Heart right ventricle (tissue), 16 donors: ENCODE measurements around the gene EFHD2. TPM values are rescaled to one million over a fixed set of nuclear protein-coding genes. Genes with fewer than 3 reads are reported as not detected.
A peak's percentile ranks its signal among the peaks of the same experiment; 100 is the strongest.
"Not testable (repeated sequence)": the region's sequence is repeated elsewhere in the genome, so short reads cannot be mapped to it uniquely, and the experiment has no call there.

Source experiments
- ATAC-seq, 8 donors: fragments of 200-7000 bp; cut with Tn5 transposase; one replicate each; pipeline ENCODE4 v1.9.1; 2020; ENCODE audit warnings: mild to moderate bottlenecking in 8 of 8, moderate library complexity in 8 of 8, moderate number of reproducible peaks in 1 of 8
- DNase-seq, 2 donors: peaks; one replicate each; pipeline ENCODE4 v3.0.0-alpha.2; 2020
- H3K27ac ChIP-seq, 10 donors: fragments of 200-600 bp; sonication (generic) in 2 of 10; one replicate each; pipeline versions ENCODE4 v1.5.0 to v1.8.0; 2020 to 2022; ENCODE audit warnings: mild to moderate bottlenecking in 3 of 10
- H3K27me3 ChIP-seq, 7 donors: fragments of 200-600 bp; one replicate each; pipeline ENCODE4 v1.8.0; 2021 to 2022; ENCODE audit warnings: mild to moderate bottlenecking in 2 of 7
- H3K36me3 ChIP-seq, 9 donors: fragments of 200-600 bp; sonication (generic) in 1 of 9; one replicate each; pipeline versions ENCODE4 v1.5.0 to v1.8.0; 2020 to 2022; ENCODE audit warnings: mild to moderate bottlenecking in 2 of 9
- H3K4me1 ChIP-seq, 9 donors: fragments of 200-600 bp; sonication (generic) in 1 of 9; one replicate each; pipeline versions ENCODE4 v1.5.0 to v1.8.0; 2020 to 2022; ENCODE audit warnings: mild to moderate bottlenecking in 4 of 9
- H3K4me3 ChIP-seq, 10 donors: fragments of 200-600 bp; sonication (generic) in 2 of 10; one replicate each; pipeline versions ENCODE4 v1.5.0 to v1.8.0; 2020 to 2022; ENCODE audit warnings: mild to moderate bottlenecking in 7 of 10, moderate library complexity in 2 of 10
- H3K9me3 ChIP-seq, 11 donors: fragments of 200-600 bp in 10 of 11; sonication (generic) in 2 of 11; one replicate each; pipeline versions ENCODE4 v1.5.0 to v1.8.0; 2013 to 2022; ENCODE audit warnings: mild to moderate bottlenecking in 2 of 11, control low read depth in 1 of 11, moderate library complexity in 1 of 11
- CTCF ChIP-seq, 9 donors: fragments of 200-600 bp; sonication (generic) in 2 of 9; IDR thresholded peaks; one replicate each; pipeline versions ENCODE4 v1.5.0 to v1.8.0; 2021 to 2022; ENCODE audit warnings: antibody characterized with exemption in 9 of 9, mild to moderate bottlenecking in 5 of 9, moderate library complexity in 1 of 9
- WGBS, 2 donors: extraction: QIAGEN DNeasy Blood & Tissue Kit; methylation state at CpG; one replicate each; pipeline ENCODE4 v1.1.7; 2013; ENCODE audit warnings: inconsistent platforms in 1 of 2; 5-methylcytosine and 5-hydroxymethylcytosine counted together
- intact Hi-C, 10 donors: fragments of 100-400 bp; cut with DNase I; formaldehyde crosslinking; loops; one replicate each; pipeline versions ENCODE4 v1.11.1 to v1.14.2; 2022
- polyA plus RNA-seq, 2 donors: library from polyadenylated mRNA; stranded (reverse); fragments of 200-250 nt; gene quantifications; one replicate each; pipeline ENCODE4 v1.2.3, GENCODE V29; 2013
- total RNA-seq, 10 donors: library from RNA; stranded (reverse); fragmentation: NEBNext Ultra II Directional in 3 of 10; extraction: Animal tissue kit (Norgen Biotek cat#: 25700) in 3 of 10; gene quantifications; one replicate each; pipeline versions ENCODE4 v1.2.1 to v1.2.4, GENCODE V29; 2021 to 2023
- donor health status: Arrhythmogenic right ventricular cardiomyopathy.
- donor health status: ischemic (EF 13 %, LVEDD 7.1; RV severe dilation, severe dysfunction).
- donor health status: healthy with polysubstance abuse.
- donor health status: DM: no; HTN: yes; CAD: no.
- donor health status: DM: no; HTN: no; CAD: no.
- donor health status: ischemic (EF 25% LVEDD 6.9; RV normal size, moderate dysfunction).
- donor health status: ischemic (EF 25% LVEDD 5.7; RV mildly dilated, moderate dysfunction).
- donor health status: healthy.
- donor health status: DM: yes; HTN: yes; CAD: no.
- donor health status: Ischemic cardiomyopathy.
- donor health status: ischemic (EF 35%, LVEDD 5.7; RV mildly dilated, moderate dysfunction).
- donor health status: nonischemic (EF 11% LVEDD 7.7; RV severe dilation, severe dysfunction).
- donor health status: DM: yes; HTN: yes; CAD: no.
- donor health status: PGD.
- donor health status: ischemic (EF 29% LVEDD 5.4; RV normal size, mild dysfunction).
- donor health status: nonischemic (EF 23%, LVEDD 6.1; RV moderate dilation, normal function).

Gene EFHD2
- total and polyA plus RNA-seq, 12 donors, result 9.4 to 32.1 (median 14.7) TPM

- Histone ChIP-seq H3K4me1 (peaks cover 0 to 16% (median 5%) of the 10 kb centered on the region in 9 donors), H3K27me3 (peaks cover 0 to 54% (median 30%) of the 10 kb centered on the region in 7 donors), H3K27ac (no peak overlapping the region), H3K9me3 (no peaks in the 10 kb centered on the region), H3K36me3 (no peaks in the 10 kb centered on the region), H3K4me3 (peak overlapping the region in 1 of 10 donors; percentile 18)
- no peak for DNase-seq
- no peak for TF ChIP-seq CTCF (IDR thresholded peaks at IDR 0.05)
- intact Hi-C loops, result loop anchor here in 1 of 10 donors (10.0 kb wide), 1 partner anchor 60 kb away; no protein-coding TSS in a partner anchor
- peak in 4 of 8 donors; percentile 39 to 56 (median 50) for ATAC-seq
- 64% methylated on average over 20 of the region's 20 CpGs for WGBS, 2 donors
Measured at GRCh38 chr1:15384301-15384901, 25.3 kb upstream of the EFHD2 start.

GRCh38 chr1:15385420-15385819 lies 24.3 kb upstream of the EFHD2 start:
- intact Hi-C loops, result loop anchor here in 1 of 10 donors (10.0 kb wide), 1 partner anchor 59 kb away; no protein-coding TSS in a partner anchor

GRCh38 chr1:15386164-15386749 lies 23.4 kb upstream of the EFHD2 start:
- TF ChIP-seq CTCF (IDR thresholded peaks at IDR 0.05), result no peak
- H3K27ac ChIP-seq, result no peak overlapping the region
- peaks cover 0 to 16% (median 5%) of the 10 kb centered on the region in 9 donors for H3K4me1 ChIP-seq
- intact Hi-C loops, result loop anchor here in 1 of 10 donors (10.0 kb wide), 1 partner anchor 59 kb away; no protein-coding TSS in a partner anchor
- no peak for DNase-seq
- H3K4me3 ChIP-seq, result peak overlapping the region in 1 of 10 donors; percentile 14
- H3K9me3 ChIP-seq, result no peaks in the 10 kb centered on the region
- WGBS, 2 donors, result 23 to 31% methylated on average over 17 of the region's 17 CpGs
- no peaks in the 10 kb centered on the region for H3K36me3 ChIP-seq
- H3K27me3 ChIP-seq, result peaks cover 0 to 50% (median 33%) of the 10 kb centered on the region in 7 donors
- ATAC-seq, result peak in 1 of 8 donors; percentile 20

More at GRCh38 chr1:15385420-15385819, 24.3 kb upstream of the EFHD2 start:
- Histone ChIP-seq H3K27me3 (peaks cover 0 to 51% (median 30%) of the 10 kb centered on the region in 7 donors), H3K36me3 (no peaks in the 10 kb centered on the region), H3K27ac (no peak overlapping the region), H3K4me1 (peaks cover 0 to 16% (median 5%) of the 10 kb centered on the region in 9 donors), H3K4me3 (no peak overlapping the region), H3K9me3 (no peaks in the 10 kb centered on the region)
- no peak for DNase-seq
- TF ChIP-seq CTCF (IDR thresholded peaks at IDR 0.05), result no peak
- no peak for ATAC-seq
- 94 to 97% methylated on average over 3 of the region's 3 CpGs for WGBS, 2 donors

GRCh38 chr1:15388201-15388880 lies 21.3 kb upstream of the EFHD2 start:
- intact Hi-C loops, result loop anchor here in 1 of 10 donors (10.0 kb wide), 1 partner anchor 56 kb away; no protein-coding TSS in a partner anchor
- WGBS, 2 donors, result 69 to 75% methylated on average over 14 to 15 of the region's 15 CpGs
- H3K4me1 ChIP-seq, result peaks cover 0 to 16% (median 5%) of the 10 kb centered on the region in 9 donors
- H3K9me3 ChIP-seq, result no peaks in the 10 kb centered on the region
- no peak overlapping the region for H3K27ac ChIP-seq
- no peak for ATAC-seq
- H3K27me3 ChIP-seq, result peaks cover 0 to 50% (median 31%) of the 10 kb centered on the region in 7 donors
- H3K36me3 ChIP-seq, result no peaks in the 10 kb centered on the region
- no peak for TF ChIP-seq CTCF (IDR thresholded peaks at IDR 0.05)
- no peak for DNase-seq
- no peak overlapping the region for H3K4me3 ChIP-seq

- H3K27me3 ChIP-seq, result peaks cover 0 to 43% (median 20%) of the 10 kb centered on the region in 7 donors
- intact Hi-C loops, result loop anchor here in 1 of 10 donors (10.0 kb wide), 1 partner anchor 55 kb away; no protein-coding TSS in a partner anchor
- not testable (repeated sequence) for H3K9me3 ChIP-seq, H3K36me3 ChIP-seq, H3K27ac ChIP-seq, ATAC-seq, H3K4me3 ChIP-seq, DNase-seq
- 96 to 97% methylated on average over 8 of the region's 8 CpGs for WGBS, 2 donors
- H3K4me1 ChIP-seq, result peaks cover 0 to 14% (median 5%) of the 10 kb centered on the region in 9 donors
Measured at GRCh38 chr1:15389828-15390227, 19.9 kb upstream of the EFHD2 start.
